Esophagus muscularis mucosa (tissue), 4 donors: Measurements from ENCODE around the gene TBC1D2. TPM values are rescaled to one million over a fixed set of nuclear protein-coding genes. Genes with fewer than 3 reads are reported as not detected.

ENCODE experiments used
- DNase-seq: peaks from one replicate; pipeline ENCODE4 v3.0.0-alpha.2; 2017; ENCODE audit errors: extremely low spot score
- H3K27ac ChIP-seq, 4 donors: fragments of 200-600 bp; sonication (generic); replicated peaks in 1 of 4; 1 replicate in 3 of 4; 2 replicates in 1 of 4; pipeline ENCODE4 v1.5.1; 2016 to 2019; ENCODE audit warnings: mild to moderate bottlenecking in 1 of 4
- H3K27me3 ChIP-seq, 4 donors: fragments of 200-600 bp; sonication (generic); one replicate each; pipeline versions ENCODE4 v1.5.1 to v1.6.0; 2016 to 2019
- H3K36me3 ChIP-seq, 4 donors: fragments of 200-600 bp; sonication (generic); one replicate each; pipeline ENCODE4 v1.5.1; 2016 to 2019
- H3K4me1 ChIP-seq, 4 donors: fragments of 200-600 bp; sonication (generic); one replicate each; pipeline ENCODE4 v1.5.1; 2016 to 2019
- H3K4me3 ChIP-seq, 4 donors: fragments of 200-600 bp; sonication (generic); 1 replicate in 2 of 4; 2 replicates in 2 of 4; pipeline ENCODE4 v1.5.1; 2016 to 2019; ENCODE audit warnings: mild to moderate bottlenecking in 4 of 4, moderate library complexity in 1 of 4
- H3K9me3 ChIP-seq, 4 donors: fragments of 200-600 bp; sonication (generic); 1 replicate in 3 of 4; 2 replicates in 1 of 4; pipeline ENCODE4 v1.5.1; 2016 to 2019
- EP300 ChIP-seq: sonication (generic); formaldehyde crosslinking; IDR thresholded peaks from one replicate; pipeline ENCODE4 v1.6.1; 2017; ENCODE audit warnings: antibody characterized with exemption
- POLR2A ChIP-seq: fragments of 450-650 bp; IDR thresholded peaks from one replicate; pipeline ENCODE4 v1.6.1; 2017; ENCODE audit warnings: antibody characterized with exemption, moderate library complexity, mild to moderate bottlenecking, low read depth
- POLR2AphosphoS5 ChIP-seq, 2 donors: sonication (generic); formaldehyde crosslinking; IDR thresholded peaks; one replicate each; pipeline ENCODE4 v1.6.1; 2017; ENCODE audit warnings: antibody characterized with exemption in 2 of 2
- WGBS: methylation state at CpG from one replicate; pipeline ENCODE4 v1.1.5; 2018; 5-methylcytosine and 5-hydroxymethylcytosine counted together
- intact Hi-C: fragments of 100-400 bp; cut with DNase I; formaldehyde crosslinking; loops from one replicate; pipeline ENCODE4 v1.15.1; 2023
- total RNA-seq, 4 donors: library from RNA; depleted of rRNA; stranded (reverse); fragments of >200 nt; gene quantifications; one replicate each; pipeline versions ENCODE4 v1.1.0 to v1.2.1, GENCODE V29; 2016
- TF ChIP-seq, protein P1 (sequence below), 3 experiments: fragments of 200-600 bp in 2 of 3; fragments of 450-650 bp in 1 of 3; sonication (generic) in 2 of 3; IDR thresholded peaks; one replicate each; pipeline ENCODE4 v1.5.1; 2017 to 2019; ENCODE audit warnings: antibody characterized with exemption in 3 of 3, mild to moderate bottlenecking in 2 of 3, moderate library complexity in 1 of 3

Gene TBC1D2
- total RNA-seq, 4 donors from 2014 or later, result 5.0 to 12.4 (median 7.3) TPM

DNA sequence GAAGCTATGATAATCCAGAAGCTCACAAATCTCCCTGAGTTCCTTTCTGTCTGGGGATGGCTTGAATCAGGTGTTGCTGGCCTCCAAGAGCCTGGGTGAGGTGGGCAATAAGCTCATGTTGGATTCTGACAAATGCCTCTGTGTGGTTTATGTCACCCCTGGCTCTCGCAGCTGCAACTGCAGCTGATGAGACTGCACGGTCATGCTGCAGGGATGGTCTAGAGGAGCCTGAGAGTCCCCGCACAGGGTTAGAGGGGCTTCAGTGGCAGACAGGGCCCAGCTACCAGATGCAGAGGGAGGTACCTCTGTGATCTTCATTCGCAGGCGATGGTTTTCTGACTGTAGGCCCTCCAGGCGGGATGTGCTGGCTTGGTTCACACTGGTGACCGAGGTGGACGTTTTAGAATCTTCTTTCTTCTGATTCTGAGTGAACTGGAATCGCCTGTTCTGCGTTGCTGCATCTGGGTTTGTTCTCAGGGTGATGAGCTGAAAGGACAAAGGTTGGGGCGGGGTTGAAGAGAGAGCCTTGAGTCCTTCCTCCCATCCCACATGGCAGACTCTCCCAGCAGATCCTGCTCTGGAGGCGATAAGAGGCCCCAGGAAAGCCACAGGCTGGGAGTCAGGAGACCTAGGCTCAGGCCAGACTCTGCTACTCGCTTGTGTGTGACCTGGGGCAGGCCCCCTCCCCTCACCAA lies 47.6 kb upstream of the TBC1D2 start:
- intact Hi-C loops, result no loop called here
- H3K27ac ChIP-seq, result no peak overlapping the region
- H3K27me3 ChIP-seq, result peaks cover 0 to 7% (median 0%) of the 10 kb centered on the region in 4 donors
- H3K4me3 ChIP-seq, result no peak overlapping the region
- peaks cover 0 to 3% (median 0%) of the 10 kb centered on the region in 4 donors for H3K4me1 ChIP-seq
- H3K36me3 ChIP-seq, result no peaks in the 10 kb centered on the region
- TF ChIP-seq, protein P1, sequence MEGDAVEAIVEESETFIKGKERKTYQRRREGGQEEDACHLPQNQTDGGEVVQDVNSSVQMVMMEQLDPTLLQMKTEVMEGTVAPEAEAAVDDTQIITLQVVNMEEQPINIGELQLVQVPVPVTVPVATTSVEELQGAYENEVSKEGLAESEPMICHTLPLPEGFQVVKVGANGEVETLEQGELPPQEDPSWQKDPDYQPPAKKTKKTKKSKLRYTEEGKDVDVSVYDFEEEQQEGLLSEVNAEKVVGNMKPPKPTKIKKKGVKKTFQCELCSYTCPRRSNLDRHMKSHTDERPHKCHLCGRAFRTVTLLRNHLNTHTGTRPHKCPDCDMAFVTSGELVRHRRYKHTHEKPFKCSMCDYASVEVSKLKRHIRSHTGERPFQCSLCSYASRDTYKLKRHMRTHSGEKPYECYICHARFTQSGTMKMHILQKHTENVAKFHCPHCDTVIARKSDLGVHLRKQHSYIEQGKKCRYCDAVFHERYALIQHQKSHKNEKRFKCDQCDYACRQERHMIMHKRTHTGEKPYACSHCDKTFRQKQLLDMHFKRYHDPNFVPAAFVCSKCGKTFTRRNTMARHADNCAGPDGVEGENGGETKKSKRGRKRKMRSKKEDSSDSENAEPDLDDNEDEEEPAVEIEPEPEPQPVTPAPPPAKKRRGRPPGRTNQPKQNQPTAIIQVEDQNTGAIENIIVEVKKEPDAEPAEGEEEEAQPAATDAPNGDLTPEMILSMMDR (IDR thresholded peaks at IDR 0.05), result no peak
- TF ChIP-seq POLR2A, result no peak
- WGBS, result 94% methylated on average over 12 of the region's 13 CpGs
- no peak for DNase-seq
- no peaks in the 10 kb centered on the region for H3K9me3 ChIP-seq

DNA sequence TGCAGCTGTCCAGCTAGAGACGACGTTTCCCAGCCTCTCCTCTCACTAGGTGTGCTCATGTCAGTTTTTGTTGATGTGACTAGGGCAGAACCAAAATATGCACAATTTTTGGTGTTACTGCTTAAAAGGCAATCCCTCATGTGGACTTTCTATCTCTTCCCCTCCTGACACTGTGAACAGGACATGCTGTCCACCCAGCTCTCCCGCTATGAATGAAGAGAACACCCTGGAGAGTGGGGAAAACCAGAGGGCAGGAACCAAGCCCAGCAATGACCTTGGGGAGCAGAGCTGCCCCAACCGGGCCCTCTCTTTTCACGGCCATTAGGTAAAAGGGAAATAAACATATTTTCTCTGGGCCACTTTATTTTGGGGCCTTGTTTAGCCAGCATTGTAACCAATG lies 46.7 kb upstream of the TBC1D2 start:
- WGBS, result 70% methylated on average over 5 of the region's 5 CpGs

DNA sequence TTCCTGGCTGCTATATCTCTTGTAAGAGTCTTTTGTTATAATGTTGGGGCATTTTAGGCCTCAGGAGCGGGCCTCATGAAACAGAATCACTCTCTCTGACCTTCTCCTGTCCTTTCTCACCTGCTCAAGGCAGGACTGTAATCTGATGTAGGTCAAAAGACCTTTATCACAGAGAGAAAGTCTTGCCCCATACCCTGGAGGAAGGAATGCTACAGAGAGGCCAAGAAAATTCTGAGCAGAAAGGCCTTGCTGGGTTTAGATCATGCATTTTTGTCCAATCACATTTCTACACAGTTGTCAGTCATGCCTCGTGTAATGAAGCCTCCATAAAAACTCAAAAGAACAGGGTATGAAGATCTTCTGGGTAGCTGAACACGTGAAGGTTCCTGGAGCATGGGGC lies 45.2 kb upstream of the TBC1D2 start:
- Histone ChIP-seq H3K36me3 (no peaks in the 10 kb centered on the region), H3K4me1 (no peaks in the 10 kb centered on the region), H3K27ac (no peak overlapping the region), H3K4me3 (no peak overlapping the region), H3K27me3 (peaks cover 0 to 7% (median 0%) of the 10 kb centered on the region in 4 donors), H3K9me3 (no peaks in the 10 kb centered on the region)
- DNase-seq, result no peak
- no peak for TF ChIP-seq POLR2A
- no peak for TF ChIP-seq POLR2AphosphoS5 (IDR thresholded peaks at IDR 0.05)
- no peak for TF ChIP-seq EP300
- TF ChIP-seq, protein P1 (IDR thresholded peaks at IDR 0.05), result no peak
- 89% methylated on average over 3 of the region's 3 CpGs for WGBS
- intact Hi-C loops, result no loop called here

More for the DNA sequence above, 46.7 kb upstream of the TBC1D2 start:
- H3K9me3 ChIP-seq, result no peaks in the 10 kb centered on the region
- TF ChIP-seq POLR2A, result no peak
- TF ChIP-seq, protein P1 (IDR thresholded peaks at IDR 0.05), result no peak
- no peaks in the 10 kb centered on the region for H3K36me3 ChIP-seq
- intact Hi-C loops, result no loop called here
- H3K4me1 ChIP-seq, result peaks cover 0 to 3% (median 0%) of the 10 kb centered on the region in 4 donors
- no peak overlapping the region for H3K27ac ChIP-seq
- no peak for DNase-seq
- H3K4me3 ChIP-seq, result no peak overlapping the region
- H3K27me3 ChIP-seq, result peaks cover 0 to 7% (median 0%) of the 10 kb centered on the region in 4 donors

DNA sequence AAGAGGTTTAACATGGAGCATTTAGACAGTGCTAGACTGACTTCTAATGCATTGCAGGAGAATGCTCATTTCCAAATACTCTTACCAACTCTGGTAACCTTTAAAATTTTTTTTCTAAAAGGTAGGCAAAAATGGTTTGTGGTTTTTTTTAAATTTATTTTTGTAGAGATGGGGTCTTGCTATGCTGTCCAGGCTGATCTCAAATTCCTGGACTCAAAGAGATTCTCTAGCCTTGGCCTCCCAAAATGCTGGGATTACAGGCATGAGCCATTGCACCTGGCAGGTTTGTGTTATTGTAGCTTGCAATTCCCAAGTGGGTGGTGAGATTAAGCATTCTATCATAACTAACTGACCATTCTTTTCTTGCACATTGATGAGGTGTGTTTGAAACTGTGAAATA lies 43.0 kb upstream of the TBC1D2 start:
- DNase-seq, result no peak
- Histone ChIP-seq H3K36me3 (no peaks in the 10 kb centered on the region), H3K27ac (no peak overlapping the region), H3K27me3 (peaks cover 0 to 7% (median 0%) of the 10 kb centered on the region in 4 donors), H3K9me3 (no peaks in the 10 kb centered on the region), H3K4me1 (no peaks in the 10 kb centered on the region), H3K4me3 (no peak overlapping the region)
- intact Hi-C loops, result no loop called here
- no peak for TF ChIP-seq POLR2A
- TF ChIP-seq, protein P1 (IDR thresholded peaks at IDR 0.05), result no peak
- TF ChIP-seq POLR2AphosphoS5 (IDR thresholded peaks at IDR 0.05), result no peak
- no peak for TF ChIP-seq EP300

DNA sequence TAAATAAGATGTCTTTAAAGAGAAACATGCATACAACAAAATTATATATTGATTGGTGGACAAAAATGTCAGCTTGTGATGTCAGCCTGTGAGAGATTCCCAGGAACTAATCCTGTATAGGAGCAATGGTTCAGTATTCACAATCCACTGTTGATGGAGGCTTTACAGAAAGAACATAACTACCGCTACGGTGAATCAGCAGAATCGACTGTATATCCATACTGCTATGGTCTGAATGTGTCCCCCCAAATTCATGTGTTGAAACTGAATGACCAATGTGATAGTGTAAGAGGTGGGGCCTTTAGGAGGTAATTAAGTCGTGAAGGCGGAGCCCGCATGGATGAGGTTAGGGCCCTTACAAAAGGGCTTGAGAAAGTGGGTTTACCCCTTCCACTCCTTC lies 40.4 kb upstream of the TBC1D2 start:
- 92% methylated on average over 6 of the region's 6 CpGs for WGBS
- H3K36me3 ChIP-seq, result no peaks in the 10 kb centered on the region
- H3K4me3 ChIP-seq, result no peak overlapping the region
- TF ChIP-seq, protein P1 (IDR thresholded peaks at IDR 0.05), result no peak
- TF ChIP-seq POLR2AphosphoS5 (IDR thresholded peaks at IDR 0.05), result no peak
- TF ChIP-seq POLR2A, result no peak
- TF ChIP-seq EP300, result no peak
- no peaks in the 10 kb centered on the region for H3K9me3 ChIP-seq
- H3K27me3 ChIP-seq, result peaks cover 0 to 7% (median 0%) of the 10 kb centered on the region in 4 donors
- H3K4me1 ChIP-seq, result no peaks in the 10 kb centered on the region
- no peak overlapping the region for H3K27ac ChIP-seq
- intact Hi-C loops, result no loop called here
- no peak for DNase-seq
